ENCODE measurements around the gene MARK4.
"Not testable (repeated sequence)": the region's sequence is repeated elsewhere in the genome, so short reads cannot be mapped to it uniquely, and the experiment has no call there.

MARK4 gene

GRCh38 chr19:45307361-45307760 lies 56.3 kb downstream of the MARK4 start:
- no peak for DNase-seq

- not testable (repeated sequence) for DNase-seq
Measured at GRCh38 chr19:45309322-45309721, 58.3 kb downstream of the MARK4 start.

- DNase-seq = no peak
Measured at GRCh38 chr19:45311621-45312020, 60.5 kb downstream of the MARK4 start.

- not testable (repeated sequence) for DNase-seq
Measured at GRCh38 chr19:45312285-45312684, 61.2 kb downstream of the MARK4 start.

GRCh38 chr19:45314708-45315245 lies 63.7 kb downstream of the MARK4 start:
- DNase-seq = no peak

DNA sequence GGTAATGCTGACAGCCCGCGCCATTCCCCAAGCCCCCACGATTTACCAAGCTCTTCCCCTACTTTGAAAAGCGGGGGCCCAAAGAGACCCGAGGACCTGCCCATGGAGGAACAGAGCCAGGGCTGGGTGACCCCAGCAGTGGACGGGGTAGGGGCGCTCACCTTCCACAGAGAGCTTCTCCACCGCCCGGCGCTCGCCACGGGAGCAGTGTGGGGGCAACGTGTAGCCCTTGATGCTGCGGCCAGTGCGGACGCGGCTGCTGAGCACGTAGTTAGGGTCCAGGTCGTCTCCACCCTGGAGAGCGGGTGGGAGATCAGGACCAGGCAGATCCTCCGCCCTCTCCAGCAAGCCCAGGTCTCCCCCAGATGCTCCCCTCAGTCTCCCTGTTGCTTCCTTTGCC lies 64.2 kb downstream of the MARK4 start:
- DNase-seq = no peak

DNA sequence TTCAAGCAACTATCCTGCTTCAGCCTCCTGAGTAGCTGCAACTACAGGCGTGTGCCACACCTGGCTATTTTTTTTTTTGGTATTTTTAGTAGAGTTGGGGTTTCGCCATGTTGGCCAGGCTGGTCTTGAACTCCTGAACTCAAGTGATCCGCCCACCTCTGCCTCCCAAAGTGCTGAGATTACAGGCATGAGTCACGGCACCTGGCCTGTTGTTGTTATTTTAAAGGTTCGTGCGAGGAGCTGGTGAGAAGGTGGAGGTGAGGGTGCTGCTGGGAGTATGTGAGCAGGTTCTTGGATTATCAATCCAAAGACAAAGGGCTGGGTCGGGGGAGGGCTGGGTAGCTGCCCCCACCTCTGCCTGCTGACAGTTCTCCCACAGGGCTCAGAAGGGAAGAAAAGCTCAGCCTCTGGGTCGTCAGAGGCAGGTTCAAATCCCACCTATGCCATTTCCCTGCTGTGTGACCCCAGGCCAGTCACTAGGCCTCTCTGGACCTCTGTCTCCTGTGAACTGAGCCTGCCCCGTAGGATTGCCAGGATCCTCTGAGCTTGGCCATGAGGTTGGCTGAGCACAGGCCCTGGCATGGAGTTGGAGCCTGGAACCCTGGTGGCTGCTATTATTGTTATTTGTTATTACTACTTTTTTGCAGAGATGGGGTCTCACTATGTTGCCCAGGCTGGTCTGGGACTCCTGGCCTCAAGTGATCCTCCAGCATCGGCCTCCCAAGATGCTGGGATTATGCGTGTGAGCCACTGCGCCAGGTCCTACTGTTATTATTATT lies 70.1 kb downstream of the MARK4 start:
- no peak for DNase-seq

GRCh38 chr19:45321848-45322247 lies 70.8 kb downstream of the MARK4 start:
- no peak for DNase-seq

GRCh38 chr19:45322311-45322710 lies 71.2 kb downstream of the MARK4 start:
- DNase-seq = no peak

GRCh38 chr19:45322744-45323281 lies 71.7 kb downstream of the MARK4 start, which contains the start of gene CKM:
TSS of gene CKM (minus strand) at chr19:45322875. CDS start at chr19:45319713, 3,162 bp downstream.
- no peak for DNase-seq

DNA sequence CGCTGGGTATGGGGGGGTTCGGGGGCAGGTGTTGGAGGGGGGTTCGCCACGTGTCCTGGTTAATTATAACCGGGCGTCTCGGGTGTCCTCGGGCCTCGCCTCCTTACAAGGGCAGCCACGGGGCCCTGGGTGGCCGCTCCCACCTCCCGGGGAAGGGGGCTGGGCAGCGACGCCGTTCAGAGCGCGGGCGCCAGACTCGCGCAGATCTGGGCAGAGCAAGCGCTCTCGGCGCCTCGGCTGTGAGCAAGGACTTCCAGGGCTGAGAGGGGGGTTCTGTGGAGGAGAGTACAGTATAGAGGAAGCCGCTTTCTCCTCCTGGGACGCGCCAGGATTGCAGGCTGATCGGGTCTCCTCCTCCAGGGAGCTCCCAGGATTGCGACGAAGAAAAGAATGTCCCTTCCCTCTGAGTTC lies 72.6 kb downstream of the MARK4 start:
- no peak for DNase-seq

GRCh38 chr19:45324349-45324907 lies 73.4 kb downstream of the MARK4 start:
- DNase-seq = no peak

- no peak for DNase-seq
Measured at GRCh38 chr19:45327404-45328143, 76.5 kb downstream of the MARK4 start.

DNA sequence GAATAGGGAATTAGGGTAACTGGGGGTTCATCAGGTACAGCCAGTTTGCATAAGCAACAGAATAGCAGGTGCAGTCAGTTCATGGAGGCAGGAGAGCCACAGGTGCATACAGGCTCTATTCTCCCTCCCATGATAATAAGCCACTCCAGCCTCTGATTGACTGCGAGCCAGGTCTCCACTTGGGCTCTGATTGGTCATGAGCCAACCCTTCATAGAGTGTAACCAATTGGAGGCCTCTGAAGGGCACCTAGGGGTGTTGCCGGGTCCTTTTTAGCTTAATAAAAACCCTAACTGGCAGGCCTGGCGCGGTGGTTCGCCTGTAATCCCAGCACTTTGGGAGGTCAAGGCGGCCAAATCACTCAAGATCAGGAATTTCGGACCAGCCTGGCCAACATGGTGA lies 80.3 kb downstream of the MARK4 start:
- DNase-seq = no peak

GRCh38 chr19:45333609-45334303 lies 82.7 kb downstream of the MARK4 start:
- no peak for DNase-seq

- DNase-seq = not testable (repeated sequence)
Measured at GRCh38 chr19:45334881-45335280, 83.8 kb downstream of the MARK4 start.

GRCh38 chr19:45336696-45337251 lies 85.7 kb downstream of the MARK4 start:
- DNase-seq = no peak

GRCh38 chr19:45339629-45340028 lies 88.6 kb downstream of the MARK4 start:
- DNase-seq = no peak

DNA sequence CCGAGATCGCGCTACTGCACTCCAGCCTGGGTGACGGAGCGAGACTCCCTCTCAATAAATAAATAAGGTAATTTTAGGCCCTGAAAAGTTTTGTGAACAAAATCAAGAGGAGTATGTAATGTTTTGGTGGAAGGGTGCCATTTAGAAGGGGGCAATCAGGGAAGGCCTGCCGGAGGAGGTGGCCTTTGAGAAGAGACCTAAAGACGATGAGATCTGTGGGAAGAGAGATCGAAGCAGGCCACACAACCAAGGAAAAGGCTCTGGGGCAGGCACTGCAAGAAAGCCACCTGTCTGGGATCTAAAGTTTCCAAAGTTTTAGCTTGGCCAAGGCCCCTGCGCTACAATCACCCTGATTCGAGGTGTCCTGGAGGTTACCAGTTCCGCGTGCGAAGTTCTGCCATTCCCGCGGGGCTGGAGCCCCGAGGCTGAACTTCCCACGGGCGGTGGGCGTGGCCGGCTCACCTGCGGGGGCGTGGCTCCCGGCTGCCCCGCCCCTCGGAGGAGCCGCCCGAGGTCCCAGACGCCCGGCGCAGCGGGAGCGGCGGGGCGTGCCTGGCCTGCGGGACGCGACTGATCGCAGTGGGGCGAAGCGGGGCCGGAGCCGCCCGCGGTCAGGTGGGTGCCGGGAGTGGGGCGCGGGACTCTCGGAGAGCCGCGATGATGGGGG lies 89.3 kb downstream of the MARK4 start, which contains the start of gene KLC3:
Gene KLC3 (plus strand): TSS at position 519 of the 667 bp plus-strand sequence. CDS start 4,792 bp downstream, outside the sequence.
- no peak for DNase-seq

- DNase-seq = no peak
Measured at GRCh38 chr19:45340899-45341453, 89.9 kb downstream of the MARK4 start.

DNA sequence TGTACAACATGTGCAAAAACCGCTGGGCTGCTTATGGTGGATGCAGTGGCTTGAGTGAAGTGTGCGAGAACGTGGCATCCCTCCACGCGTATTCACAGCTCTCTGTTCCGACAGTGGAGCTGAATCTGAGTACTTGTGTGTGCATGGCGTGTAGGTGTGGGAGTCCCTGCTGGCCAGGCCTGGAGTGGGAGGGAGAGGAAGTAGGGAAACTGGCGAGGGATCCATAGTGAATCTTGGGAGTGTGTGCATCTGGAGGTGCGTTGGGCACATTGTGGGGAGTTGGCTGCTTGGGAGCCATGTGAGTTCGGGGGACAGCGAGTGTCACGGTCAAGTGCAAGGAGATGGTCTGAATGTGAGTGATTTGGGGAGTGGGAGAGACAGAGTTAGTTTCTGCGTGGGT lies 91.8 kb downstream of the MARK4 start:
- DNase-seq = no peak
